ENCODE measurements around the gene MAN2C1.

DNA sequence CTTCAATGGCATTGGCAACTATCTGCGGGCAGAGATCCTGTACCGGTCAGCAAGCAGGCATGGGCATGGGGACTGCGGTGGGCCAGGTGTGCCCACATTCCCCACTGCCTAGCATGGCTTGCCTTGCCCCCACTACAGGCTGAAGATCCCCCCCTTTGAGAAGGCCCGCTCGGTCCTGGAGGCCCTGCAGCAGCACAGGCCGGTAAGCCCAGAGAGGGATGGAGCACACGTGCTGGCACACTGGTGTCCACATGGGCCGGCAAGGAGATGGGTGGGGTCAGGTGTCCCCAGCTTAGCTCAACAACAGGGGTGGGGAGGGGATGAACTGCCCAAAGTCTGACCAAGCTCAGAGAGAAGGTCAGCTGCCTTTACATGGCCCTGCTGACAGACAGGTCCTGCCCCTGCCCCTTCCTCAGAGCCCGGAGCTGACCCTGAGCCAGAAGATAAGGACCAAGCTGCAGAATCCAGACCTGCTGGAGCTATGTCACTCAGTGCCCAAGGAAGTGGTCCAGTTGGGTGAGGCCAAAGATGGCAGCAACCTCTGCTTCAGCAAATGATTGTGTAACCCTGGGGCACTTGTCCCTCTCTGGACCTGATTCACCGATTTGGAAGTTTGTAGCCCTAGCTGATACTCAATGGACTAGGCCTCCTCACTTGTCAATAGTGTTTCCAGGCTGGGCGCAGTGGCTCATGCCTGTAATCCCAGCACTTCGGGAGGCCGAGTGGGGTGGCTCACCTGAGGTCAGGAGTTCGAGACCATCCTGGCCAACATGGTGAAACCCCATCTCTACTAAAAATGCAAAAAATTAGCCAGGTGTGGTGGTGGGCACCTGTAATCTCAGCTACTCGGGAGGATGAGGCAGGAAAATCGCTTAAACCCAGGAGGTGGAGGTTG, 16.0 kb downstream of the MAN2C1 start:
- TF ChIP-seq TAF15 (IDR thresholded peaks at IDR 0.05; ENCODE audit: low read depth, low read length) (no peak), HNRNPL (IDR thresholded peaks at IDR 0.05; ENCODE audit: low read depth, low read length) (no peak), ZNF3 (CRISPR knock-in tag; IDR thresholded peaks at IDR 0.05) (no peak), KLF1 (tag; IDR thresholded peaks at IDR 0.05) (no peak), ZNF121 (CRISPR knock-in tag; conservative IDR thresholded peaks at IDR 0.05) (no peak), POLR2AphosphoS5 (IDR thresholded peaks at IDR 0.05; ENCODE audit: control insufficient read depth, insufficient read depth, low read depth, low read length) (no peak), RBBP5 (IDR thresholded peaks at IDR 0.05; ENCODE audit: borderline replicate concordance, insufficient read depth, low read length, poor library complexity, severe bottlenecking) (no peak), SP1 (CRISPR knock-in tag; IDR thresholded peaks at IDR 0.05) (no peak), EZH2 (IDR thresholded peaks at IDR 0.05; ENCODE audit: borderline replicate concordance, low read depth, low read length) (no peak), GABPB1 (CRISPR knock-in tag; IDR thresholded peaks at IDR 0.05) (no peak), ZFP1 (CRISPR knock-in tag; IDR thresholded peaks at IDR 0.05) (no peak)
- TF ChIP-seq, protein P1, sequence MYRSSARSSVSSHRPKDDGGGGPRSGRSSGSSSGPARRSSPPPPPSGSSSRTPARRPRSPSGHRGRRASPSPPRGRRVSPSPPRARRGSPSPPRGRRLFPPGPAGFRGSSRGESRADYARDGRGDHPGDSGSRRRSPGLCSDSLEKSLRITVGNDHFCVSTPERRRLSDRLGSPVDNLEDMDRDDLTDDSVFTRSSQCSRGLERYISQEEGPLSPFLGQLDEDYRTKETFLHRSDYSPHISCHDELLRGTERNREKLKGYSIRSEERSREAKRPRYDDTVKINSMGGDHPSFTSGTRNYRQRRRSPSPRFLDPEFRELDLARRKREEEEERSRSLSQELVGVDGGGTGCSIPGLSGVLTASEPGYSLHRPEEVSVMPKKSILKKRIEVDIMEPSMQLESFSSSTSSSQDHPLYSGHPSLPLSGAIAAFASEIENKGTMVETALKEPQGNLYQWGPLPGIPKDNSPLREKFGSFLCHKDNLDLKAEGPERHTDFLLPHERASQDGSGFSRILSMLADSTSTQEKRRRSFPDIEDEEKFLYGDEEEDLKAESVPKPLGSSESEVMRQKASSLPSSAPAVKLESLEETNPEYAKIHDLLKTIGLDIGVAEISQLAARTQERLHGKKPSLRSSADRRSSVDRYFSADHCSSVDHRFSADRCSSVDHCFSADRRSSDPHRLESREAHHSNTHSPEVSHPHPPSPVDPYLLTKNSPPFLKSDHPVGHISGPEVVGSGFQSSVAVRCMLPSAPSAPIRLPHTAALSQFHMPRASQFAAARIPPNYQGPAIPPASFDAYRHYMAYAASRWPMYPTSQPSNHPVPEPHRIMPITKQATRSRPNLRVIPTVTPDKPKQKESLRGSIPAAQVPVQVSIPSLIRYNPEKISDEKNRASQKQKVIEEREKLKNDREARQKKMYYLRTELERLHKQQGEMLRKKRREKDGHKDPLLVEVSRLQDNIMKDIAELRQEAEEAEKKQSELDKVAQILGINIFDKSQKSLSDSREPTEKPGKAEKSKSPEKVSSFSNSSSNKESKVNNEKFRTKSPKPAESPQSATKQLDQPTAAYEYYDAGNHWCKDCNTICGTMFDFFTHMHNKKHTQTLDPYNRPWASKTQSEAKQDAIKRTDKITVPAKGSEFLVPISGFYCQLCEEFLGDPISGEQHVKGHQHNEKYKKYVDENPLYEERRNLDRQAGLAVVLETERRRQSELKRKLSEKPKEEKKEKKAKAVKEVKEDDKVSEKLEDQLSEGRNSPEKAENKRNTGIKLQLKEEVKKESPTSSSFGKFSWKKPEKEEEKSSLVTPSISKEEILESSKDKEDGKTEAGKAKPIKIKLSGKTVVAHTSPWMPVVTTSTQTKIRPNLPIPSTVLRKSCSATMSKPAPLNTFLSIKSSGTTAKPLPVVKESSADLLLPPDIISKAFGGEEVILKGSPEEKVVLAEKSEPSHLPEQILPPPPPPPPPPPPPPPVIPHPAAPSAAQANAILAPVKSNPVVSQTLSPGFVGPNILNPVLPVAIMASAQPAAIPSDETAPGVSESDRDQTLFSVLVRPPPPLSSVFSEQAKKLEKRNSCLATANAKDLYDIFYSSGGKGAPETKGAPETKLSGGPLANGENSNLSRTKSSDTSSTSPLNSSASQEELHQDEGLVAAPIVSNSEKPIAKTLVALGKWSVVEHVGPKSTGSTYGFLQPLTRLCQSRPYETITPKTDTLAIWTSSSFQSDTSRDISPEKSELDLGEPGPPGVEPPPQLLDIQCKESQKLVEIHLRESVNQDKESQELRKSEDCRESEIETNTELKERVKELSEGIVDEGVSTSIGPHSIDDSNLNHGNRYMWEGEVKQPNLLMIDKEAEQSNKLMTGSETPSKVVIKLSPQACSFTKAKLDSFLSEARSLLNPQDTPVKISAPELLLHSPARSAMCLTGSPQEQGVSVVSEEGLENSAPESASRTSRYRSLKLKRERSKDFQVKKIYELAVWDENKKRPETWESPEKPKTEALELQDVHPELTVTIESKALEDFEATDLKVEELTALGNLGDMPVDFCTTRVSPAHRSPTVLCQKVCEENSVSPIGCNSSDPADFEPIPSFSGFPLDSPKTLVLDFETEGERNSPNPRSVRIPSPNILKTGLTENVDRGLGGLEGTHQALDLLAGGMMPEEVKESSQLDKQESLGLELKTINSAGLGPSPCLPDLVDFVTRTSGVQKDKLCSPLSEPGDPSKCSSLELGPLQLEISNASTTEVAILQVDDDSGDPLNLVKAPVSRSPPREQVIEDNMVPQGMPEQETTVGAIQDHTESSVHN (IDR thresholded peaks at IDR 0.05; ENCODE audit: borderline replicate concordance in 1 of 2, low read depth in 1 of 2), result no peak
- TF ChIP-seq, protein P2, sequence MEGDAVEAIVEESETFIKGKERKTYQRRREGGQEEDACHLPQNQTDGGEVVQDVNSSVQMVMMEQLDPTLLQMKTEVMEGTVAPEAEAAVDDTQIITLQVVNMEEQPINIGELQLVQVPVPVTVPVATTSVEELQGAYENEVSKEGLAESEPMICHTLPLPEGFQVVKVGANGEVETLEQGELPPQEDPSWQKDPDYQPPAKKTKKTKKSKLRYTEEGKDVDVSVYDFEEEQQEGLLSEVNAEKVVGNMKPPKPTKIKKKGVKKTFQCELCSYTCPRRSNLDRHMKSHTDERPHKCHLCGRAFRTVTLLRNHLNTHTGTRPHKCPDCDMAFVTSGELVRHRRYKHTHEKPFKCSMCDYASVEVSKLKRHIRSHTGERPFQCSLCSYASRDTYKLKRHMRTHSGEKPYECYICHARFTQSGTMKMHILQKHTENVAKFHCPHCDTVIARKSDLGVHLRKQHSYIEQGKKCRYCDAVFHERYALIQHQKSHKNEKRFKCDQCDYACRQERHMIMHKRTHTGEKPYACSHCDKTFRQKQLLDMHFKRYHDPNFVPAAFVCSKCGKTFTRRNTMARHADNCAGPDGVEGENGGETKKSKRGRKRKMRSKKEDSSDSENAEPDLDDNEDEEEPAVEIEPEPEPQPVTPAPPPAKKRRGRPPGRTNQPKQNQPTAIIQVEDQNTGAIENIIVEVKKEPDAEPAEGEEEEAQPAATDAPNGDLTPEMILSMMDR (IDR thresholded peaks at IDR 0.05 in 2 of 3, conservative IDR thresholded peaks at IDR 0.05 in 1 of 3; ENCODE audit: insufficient read depth in 2 of 3, low read depth in 1 of 3, low read length in 3 of 3), result no peak
